Tibial artery (tissue), 4 donors: ENCODE data around the gene GPR55.

Experiments
- DNase-seq, 2 donors: peaks; one replicate each; pipeline ENCODE4 v3.0.0-alpha.2; 2019
- H3K27ac ChIP-seq, 2 donors: fragments of 200-600 bp; sonication (generic) in 1 of 2; 1 replicate in 1 of 2; 2 replicates in 1 of 2; pipeline ENCODE4 v1.5.1; 2018 to 2019; ENCODE audit warnings: mild to moderate bottlenecking in 1 of 2
- H3K27me3 ChIP-seq, 2 donors: fragments of 200-600 bp; sonication (generic) in 1 of 2; one replicate each; pipeline versions ENCODE4 v1.5.1 to v1.6.0; 2016 to 2019
- H3K36me3 ChIP-seq, 3 donors: fragments of 200-600 bp; sonication (generic) in 2 of 3; one replicate each; pipeline ENCODE4 v1.5.1; 2016 to 2019; ENCODE audit warnings: mild to moderate bottlenecking in 2 of 3
- H3K4me1 ChIP-seq, 4 donors: fragments of 200-600 bp; sonication (generic) in 2 of 4; 1 replicate in 3 of 4; 2 replicates in 1 of 4; pipeline ENCODE4 v1.5.1; 2016 to 2019
- H3K4me3 ChIP-seq, 2 donors: fragments of 200-600 bp; sonication (generic) in 1 of 2; 1 replicate in 1 of 2; 2 replicates in 1 of 2; pipeline ENCODE4 v1.5.1; 2018 to 2019; ENCODE audit warnings: mild to moderate bottlenecking in 2 of 2
- H3K9me3 ChIP-seq, 3 donors: fragments of 200-600 bp; sonication (generic) in 1 of 3; one replicate each; pipeline ENCODE4 v1.5.1; 2016 to 2019
- CTCF ChIP-seq, 2 experiments: fragments of 200-600 bp in 1 of 2; fragments of 450-650 bp in 1 of 2; IDR thresholded peaks; one replicate each; pipeline ENCODE4 v1.5.1; 2017 to 2019; ENCODE audit warnings: antibody characterized with exemption in 2 of 2, mild to moderate bottlenecking in 1 of 2, moderate library complexity in 1 of 2
- intact Hi-C: fragments of 100-400 bp; cut with DNase I; formaldehyde crosslinking; loops from one replicate; pipeline ENCODE4 v1.15.0; 2023; ENCODE audit warnings: low total_unique reads

Gene GPR55

GRCh38 chr2:230908092-230908594 lies 16.9 kb downstream of the GPR55 start:
- intact Hi-C loops = no loop called here
- no peak overlapping the region for H3K4me3 ChIP-seq
- H3K4me1 ChIP-seq = no peaks in the 10 kb centered on the region
- no peak overlapping the region for H3K27ac ChIP-seq
- TF ChIP-seq CTCF (IDR thresholded peaks at IDR 0.05) = no peak
- H3K9me3 ChIP-seq = no peaks in the 10 kb centered on the region
- no peak for DNase-seq
- no peaks in the 10 kb centered on the region for H3K36me3 ChIP-seq
- peaks cover 0 to 5% of the 10 kb centered on the region in 2 donors for H3K27me3 ChIP-seq

GRCh38 chr2:230907361-230908091 lies 17.5 kb downstream of the GPR55 start:
- TF ChIP-seq CTCF (IDR thresholded peaks at IDR 0.05) = no peak
- H3K9me3 ChIP-seq = no peaks in the 10 kb centered on the region
- H3K36me3 ChIP-seq = no peaks in the 10 kb centered on the region
- H3K27me3 ChIP-seq = peaks cover 0 to 6% of the 10 kb centered on the region in 2 donors
- no peak overlapping the region for H3K27ac ChIP-seq
- intact Hi-C loops = no loop called here
- H3K4me3 ChIP-seq = no peak overlapping the region
- peak in 1 of 2 donors; percentile 61 for DNase-seq
- H3K4me1 ChIP-seq = no peaks in the 10 kb centered on the region

- Histone ChIP-seq H3K4me1 (no peaks in the 10 kb centered on the region), H3K27me3 (peaks cover 0 to 12% of the 10 kb centered on the region in 2 donors), H3K27ac (no peak overlapping the region), H3K9me3 (no peaks in the 10 kb centered on the region), H3K4me3 (no peak overlapping the region), H3K36me3 (no peaks in the 10 kb centered on the region)
- intact Hi-C loops = no loop called here
- DNase-seq = peak in 1 of 2 donors; percentile 58
- no peak for TF ChIP-seq CTCF (IDR thresholded peaks at IDR 0.05)
These were observed 18.4 kb downstream of the GPR55 start for GRCh38 chr2:230906471-230907230.

GRCh38 chr2:230905448-230906421 lies 19.3 kb downstream of the GPR55 start:
- peak in 1 of 2 donors; percentile 53 for DNase-seq
- no peaks in the 10 kb centered on the region for H3K36me3 ChIP-seq
- no peak overlapping the region for H3K4me3 ChIP-seq
- no peaks in the 10 kb centered on the region for H3K9me3 ChIP-seq
- H3K27me3 ChIP-seq = peaks cover 0 to 21% of the 10 kb centered on the region in 2 donors
- no peak for TF ChIP-seq CTCF (IDR thresholded peaks at IDR 0.05)
- intact Hi-C loops = no loop called here
- no peaks in the 10 kb centered on the region for H3K4me1 ChIP-seq
- H3K27ac ChIP-seq = no peak overlapping the region

GRCh38 chr2:230904856-230905447 lies 20.1 kb downstream of the GPR55 start:
- no peak for TF ChIP-seq CTCF (IDR thresholded peaks at IDR 0.05)
- Histone ChIP-seq H3K27ac (no peak overlapping the region), H3K27me3 (peaks cover 0 to 26% of the 10 kb centered on the region in 2 donors), H3K4me1 (no peaks in the 10 kb centered on the region), H3K9me3 (no peaks in the 10 kb centered on the region), H3K36me3 (no peaks in the 10 kb centered on the region), H3K4me3 (no peak overlapping the region)
- intact Hi-C loops = no loop called here
- DNase-seq = peak in 1 of 2 donors; percentile 17
